GM12878 (cell line): Measurements from ENCODE around the gene IRF8. TPM values are rescaled to one million over a fixed set of nuclear protein-coding genes. Genes with fewer than 3 reads are reported as not detected.
A peak's percentile ranks its signal among the peaks of the same experiment; 100 is the strongest.

Source experiments
- ATAC-seq: fragments of 200-7000 bp; cut with Tn5 transposase; 3 replicates; pipeline ENCODE4 v1.9.1; 2020; ENCODE audit warnings: mild to moderate bottlenecking, moderate library complexity
- BruUV-seq: library from RNA; stranded (reverse); fragments of 400-500 nt; replicated peaks from 2 replicates; lab custom pipeline; 2021; lab: Mats Ljungman, UMichigan
- CTCF ChIA-PET: fragments of 300-600 bp; sonication (Branson Sonifier 250); formaldehyde crosslinking; extraction: SDS; loops from one replicate; lab custom pipeline; 2021; ENCODE audit warnings: inconsistent platforms; lab: Yijun Ruan, JAX
- POLR2A ChIA-PET: fragments of 350-600 bp; formaldehyde crosslinking; extraction: SDS; loops from one replicate; lab custom pipeline; 2021; ENCODE audit warnings: inconsistent platforms; lab: Charles Lee
- RAD21 ChIA-PET: fragments of 300-600 bp; sonication (Branson Sonifier 250); formaldehyde crosslinking; loops from one replicate; lab custom pipeline; 2023; ENCODE audit warnings: antibody characterized with exemption; ENCODE audit not compliant: unreplicated experiment; lab: Charles Lee
- SMC1A ChIA-PET: fragments of 300-600 bp; sonication (Branson Sonifier 250); formaldehyde crosslinking; loops from one replicate; lab custom pipeline; 2023; ENCODE audit not compliant: unreplicated experiment, uncharacterized antibody; lab: Charles Lee
- DNase-seq: peaks from one replicate; pipeline ENCODE4 v3.0.0-alpha.2; 2011; ENCODE audit warnings: low read depth, low spot score
- FAIRE-seq: peaks from 3 replicates; lab custom pipeline; 2011; peaks lifted over from hg19 to GRCh38; lab: Jason Lieb, UNC
- H2AFZ ChIP-seq: 2 replicates; pipeline ENCODE4 v1.6.0; 2011; ENCODE audit warnings: low read depth, low read length, control low read depth; ENCODE audit not compliant: control insufficient read depth
- H3K27ac ChIP-seq: 2 replicates; pipeline ENCODE4 v1.5.1; 2011; ENCODE audit warnings: control low read depth; ENCODE audit not compliant: control insufficient read depth, insufficient read depth
- H3K27me3 ChIP-seq, 2 experiments: replicated peaks in 1 of 2; 2 replicates each; pipeline versions ENCODE4 v1.6.0 to v1.6.1; 2011; ENCODE audit warnings: low read length in 1 of 2; ENCODE audit not compliant: control insufficient read depth in 2 of 2, insufficient read depth in 2 of 2
- H3K36me3 ChIP-seq, 2 experiments: 2 replicates each; pipeline ENCODE4 v1.5.1; 2011; ENCODE audit warnings: low read length in 1 of 2; ENCODE audit not compliant: control insufficient read depth in 2 of 2, insufficient read depth in 2 of 2
- H3K4me1 ChIP-seq: 2 replicates; pipeline ENCODE4 v1.6.1; 2011; ENCODE audit warnings: mild to moderate bottlenecking, low read length, moderate library complexity, mixed read lengths; ENCODE audit not compliant: control insufficient read depth, insufficient read depth
- H3K4me2 ChIP-seq: 2 replicates; pipeline ENCODE4 v1.6.0; 2011; ENCODE audit warnings: control low read depth; ENCODE audit not compliant: control insufficient read depth, insufficient read depth
- H3K4me3 ChIP-seq: fragments of 200-600 bp; sonication (generic); 2 replicates; pipeline ENCODE4 v1.5.1; 2016
- H3K79me2 ChIP-seq: 2 replicates; pipeline ENCODE4 v1.6.0; 2011; ENCODE audit warnings: low read length; ENCODE audit not compliant: control insufficient read depth, insufficient read depth
- H3K9ac ChIP-seq: 2 replicates; pipeline ENCODE4 v1.8.0; 2011; ENCODE audit warnings: low read length, control low read depth, mixed read lengths; ENCODE audit not compliant: control insufficient read depth, insufficient read depth
- H3K9me3 ChIP-seq: replicated peaks from 3 replicates; pipeline ENCODE4 v1.5.1; 2011; ENCODE audit warnings: mild to moderate bottlenecking, low read length; ENCODE audit not compliant: control insufficient read depth, insufficient read depth
- H4K20me1 ChIP-seq: 2 replicates; pipeline ENCODE4 v1.6.0; 2011; ENCODE audit not compliant: control insufficient read depth, insufficient read depth
- ATF3 ChIP-seq: IDR thresholded peaks from 2 replicates; pipeline ENCODE4 v1.6.1; 2011; ENCODE audit warnings: low read depth, mild to moderate bottlenecking, low read length, moderate library complexity, borderline replicate concordance; ENCODE audit errors: extremely low read depth
- ATF7 ChIP-seq: fragments of 450-650 bp; IDR thresholded peaks from 2 replicates; pipeline ENCODE4 v1.6.1; 2016; ENCODE audit warnings: low read depth, mild to moderate bottlenecking
- BCL11A ChIP-seq: IDR thresholded peaks from 2 replicates; pipeline ENCODE4 v1.6.1; 2011; ENCODE audit warnings: low read depth, low read length
- BMI1 ChIP-seq: fragments of 450-650 bp; IDR thresholded peaks from 2 replicates; pipeline ENCODE4 v1.6.1; 2016; ENCODE audit warnings: mild to moderate bottlenecking, moderate library complexity, borderline replicate concordance
- MTA2 ChIP-seq: fragments of 450-650 bp; IDR thresholded peaks from 2 replicates; pipeline ENCODE4 v1.6.1; 2016; ENCODE audit warnings: low read depth, mild to moderate bottlenecking, moderate library complexity
- NFIC ChIP-seq: IDR thresholded peaks from 2 replicates; pipeline ENCODE4 v1.6.1; 2012; ENCODE audit warnings: low read depth, mild to moderate bottlenecking, inconsistent platforms, low read length, moderate library complexity
- NRF1 ChIP-seq: conservative IDR thresholded peaks from 2 replicates; pipeline ENCODE4 v1.6.1; 2011; ENCODE audit warnings: mild to moderate bottlenecking, low read depth, low read length, improper control_type of control experiment
- POLR2A ChIP-seq: IDR thresholded peaks from 2 replicates; pipeline ENCODE4 v1.6.1; 2011; ENCODE audit warnings: low read depth, mild to moderate bottlenecking, low read length
- RELA ChIP-seq: fragments of 450-650 bp; IDR thresholded peaks from 2 replicates; pipeline ENCODE4 v1.8.0; 2014; ENCODE audit warnings: borderline replicate concordance; ENCODE audit not compliant: partially characterized antibody
- SUZ12 ChIP-seq: fragments of 200-600 bp; sonication (generic); IDR thresholded peaks from one replicate; pipeline ENCODE4 v1.6.1; 2018; ENCODE audit warnings: antibody characterized with exemption, mild to moderate bottlenecking; ENCODE audit not compliant: unreplicated experiment
- WRNIP1 ChIP-seq: IDR thresholded peaks from 2 replicates; pipeline ENCODE4 v1.6.1; 2011; ENCODE audit warnings: low read depth, low read length, improper control_type of control experiment, borderline replicate concordance
- ZBTB4 ChIP-seq: fragments of 450-650 bp; formaldehyde crosslinking; IDR thresholded peaks from 2 replicates; pipeline ENCODE4 v1.4.0; 2022; ENCODE audit warnings: mild to moderate bottlenecking, moderate library complexity
- ZNF384 ChIP-seq: IDR thresholded peaks from 2 replicates; pipeline ENCODE4 v1.6.1; 2012; ENCODE audit warnings: low read depth, mild to moderate bottlenecking, low read length, improper control_type of control experiment, borderline replicate concordance
- ZNF592 ChIP-seq: fragments of 450-650 bp; IDR thresholded peaks from 2 replicates; pipeline ENCODE4 v1.6.1; 2017; ENCODE audit warnings: mild to moderate bottlenecking, moderate library complexity
- ZSCAN29 ChIP-seq: fragments of 450-650 bp; IDR thresholded peaks from 2 replicates; pipeline ENCODE4 v1.6.1; 2017; ENCODE audit warnings: mild to moderate bottlenecking, moderate library complexity
- WGBS: methylation state at CpG from one replicate; pipeline ENCODE4 v1.1.6; 2016; ENCODE audit warnings: low lambda C conversion rate; ENCODE audit not compliant: insufficient replicate concordance, insufficient coverage; ENCODE audit errors: missing lambda C conversion rate; 5-methylcytosine and 5-hydroxymethylcytosine counted together
- in situ Hi-C: fragments of 300-500 bp; cut with MboI; formaldehyde crosslinking; loops from 9 replicates; pipeline ENCODE4 v1.14.3; 2018; ENCODE audit warnings: mixed read lengths
- intact Hi-C: fragments of 100-400 bp; cut with micrococcal nuclease; formaldehyde crosslinking; loops from one replicate; pipeline ENCODE4 v1.14.2; 2022; ENCODE audit not compliant: unreplicated experiment
- polyA plus RNA-seq, 11 experiments: library from polyadenylated mRNA; depleted of rRNA in 4 of 11; unstranded in 6 of 11; stranded (reverse) in 5 of 11; fragments of >200 nt; fragmentation: Nextera tagmentation in 4 of 11; fragmentation: Illumina TruSeq in 1 of 11; extraction: Ambion mirVana in 4 of 11; extraction: Trizol in 1 of 11; gene quantifications; 1 replicate in 1 of 11; 2 replicates in 10 of 11; pipeline versions ENCODE4 v1.2.1 to v1.2.3, GENCODE V29; 2011 to 2016; ENCODE audit warnings: inconsistent platforms in 2 of 11, missing spikeins in 2 of 11, low read depth in 1 of 11
- total RNA-seq, 4 experiments: library from RNA; depleted of rRNA in 3 of 4; stranded (reverse); fragments of >200 nt in 3 of 4; fragmentation: Illumina TruSeq in 1 of 4; extraction: Trizol in 1 of 4; gene quantifications; 2 replicates each; pipeline versions ENCODE4 v1.2.1 to v1.2.3, GENCODE V29; 2013 to 2021

IRF8 gene
- total and polyA plus RNA-seq, 10 of the 15 experiments (the other 5 are each of a cell fraction or from before 2014, with no cell fraction given), result 17.1 to 237 (median 172) TPM

- intact Hi-C loops (loop anchor here (2.0 kb wide), 3 partner anchors 81 to 115 kb away; no protein-coding TSS in a partner anchor), in situ Hi-C loops (loop anchor here (5.0 to 10.0 kb wide), 2 partner anchors 80 to 113 kb away; no protein-coding TSS in a partner anchor)
- Histone ChIP-seq H3K9me3 (no peaks in the 10 kb centered on the region; the same call in 2 of the 3 replicates), H3K27me3 (no peaks in the 10 kb centered on the region), H3K79me2 (peaks cover 89% of the 10 kb centered on the region), H2AFZ (no peak overlapping the region), H3K27ac (peak overlapping the region; percentile 89), H3K4me3 (peak overlapping the region; percentile 99), H3K36me3 (peaks cover 9 to 30% of the 10 kb centered on the region in 2 experiments), H3K4me2 (peak overlapping the region; percentile 98), H4K20me1 (no peaks in the 10 kb centered on the region), H3K4me1 (peaks cover 34% of the 10 kb centered on the region), H3K9ac (peak overlapping the region; percentile 86)
- BruUV-seq, result TSS peak; percentile 97
- WGBS, result 1% methylated on average over 7 of the region's 7 CpGs
- SMC1A ChIA-PET, result interaction anchor here (0.8 to 14.8 kb wide), 24 partner anchors 10 to 219 kb away, joined by 3 to 289 read pairs (median 6); no protein-coding TSS in a partner anchor
- RAD21 ChIA-PET, result interaction anchor here (0.7 to 16.0 kb wide), 23 partner anchors 9 to 114 kb away, joined by 3 to 211 read pairs (median 5); no protein-coding TSS in a partner anchor
- DNase-seq (no peak), FAIRE-seq (no peak), ATAC-seq (no peak)
- CTCF ChIA-PET, result interaction anchor here (0.8 to 14.0 kb wide), 14 partner anchors 10 to 114 kb away, joined by 3 to 295 read pairs (median 5); no protein-coding TSS in a partner anchor
- POLR2A ChIA-PET, result interaction anchor here (0.5 to 2.7 kb wide), 26 partner anchors 9 to 1302 kb away, joined by 3 to 28 read pairs (median 4); no protein-coding TSS in a partner anchor
- TF ChIP-seq WRNIP1 (peak; percentile 94), NFIC (peak; percentile 9; the same call in 1 of the 2 replicates), POLR2A (no peak), NRF1 (no peak), ATF7 (no peak), ZNF592 (no peak), ZBTB4 (CRISPR knock-in tag) (no peak), BCL11A (no peak), ATF3 (no peak), BMI1 (0 out of 2 replicates have a peak, but pooled peaks have one; percentile 25), MTA2 (no peak), ZSCAN29 (no peak), ZNF384 (peak; percentile 25; the same call in 1 of the 2 replicates), RELA (no peak), SUZ12 (no peak)
Observed at GRCh38 chr16:85901773-85902365, 2.9 kb downstream of the IRF8 start.
